AG10803 (cell line): ENCODE measurements around the gene ABCC6.

Source experiments
- DNase-seq: peaks from one replicate; pipeline ENCODE4 v3.0.0; 2010; ENCODE audit warnings: low read depth
- H3K4me3 ChIP-seq: 2 replicates; pipeline ENCODE4 v1.5.1; 2011; ENCODE audit warnings: mild to moderate bottlenecking, low read length, control low read depth
- TF ChIP-seq, protein P1 (sequence below): conservative IDR thresholded peaks from 2 replicates; pipeline ENCODE4 v1.5.1; 2011; ENCODE audit warnings: mild to moderate bottlenecking, low read length, control low read depth, inconsistent platforms

ABCC6 gene

DNA sequence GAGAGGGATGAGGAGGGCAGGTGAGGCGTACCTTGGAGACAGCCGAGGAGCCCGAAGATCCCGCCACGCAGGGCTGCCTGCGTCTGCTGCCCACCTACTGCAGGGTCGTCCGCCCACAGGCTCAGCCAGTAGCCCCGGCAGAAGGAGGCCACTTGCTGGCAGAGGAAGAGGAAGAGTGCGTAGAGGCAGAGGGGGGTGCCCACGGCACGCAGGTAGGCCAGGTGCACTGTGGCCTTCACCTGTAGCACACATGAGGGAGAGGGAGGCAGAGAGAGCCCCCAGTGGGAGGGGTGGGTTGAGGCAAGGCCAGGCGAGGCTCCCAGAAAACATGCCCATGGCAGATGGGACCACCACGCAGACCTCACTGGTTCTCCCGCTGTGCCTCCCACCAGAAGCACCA lies 53.7 kb downstream of the ABCC6 start:
- TF ChIP-seq, protein P1, sequence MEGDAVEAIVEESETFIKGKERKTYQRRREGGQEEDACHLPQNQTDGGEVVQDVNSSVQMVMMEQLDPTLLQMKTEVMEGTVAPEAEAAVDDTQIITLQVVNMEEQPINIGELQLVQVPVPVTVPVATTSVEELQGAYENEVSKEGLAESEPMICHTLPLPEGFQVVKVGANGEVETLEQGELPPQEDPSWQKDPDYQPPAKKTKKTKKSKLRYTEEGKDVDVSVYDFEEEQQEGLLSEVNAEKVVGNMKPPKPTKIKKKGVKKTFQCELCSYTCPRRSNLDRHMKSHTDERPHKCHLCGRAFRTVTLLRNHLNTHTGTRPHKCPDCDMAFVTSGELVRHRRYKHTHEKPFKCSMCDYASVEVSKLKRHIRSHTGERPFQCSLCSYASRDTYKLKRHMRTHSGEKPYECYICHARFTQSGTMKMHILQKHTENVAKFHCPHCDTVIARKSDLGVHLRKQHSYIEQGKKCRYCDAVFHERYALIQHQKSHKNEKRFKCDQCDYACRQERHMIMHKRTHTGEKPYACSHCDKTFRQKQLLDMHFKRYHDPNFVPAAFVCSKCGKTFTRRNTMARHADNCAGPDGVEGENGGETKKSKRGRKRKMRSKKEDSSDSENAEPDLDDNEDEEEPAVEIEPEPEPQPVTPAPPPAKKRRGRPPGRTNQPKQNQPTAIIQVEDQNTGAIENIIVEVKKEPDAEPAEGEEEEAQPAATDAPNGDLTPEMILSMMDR: no peak
- DNase-seq: no peak
- no peak overlapping the region for H3K4me3 ChIP-seq

DNA sequence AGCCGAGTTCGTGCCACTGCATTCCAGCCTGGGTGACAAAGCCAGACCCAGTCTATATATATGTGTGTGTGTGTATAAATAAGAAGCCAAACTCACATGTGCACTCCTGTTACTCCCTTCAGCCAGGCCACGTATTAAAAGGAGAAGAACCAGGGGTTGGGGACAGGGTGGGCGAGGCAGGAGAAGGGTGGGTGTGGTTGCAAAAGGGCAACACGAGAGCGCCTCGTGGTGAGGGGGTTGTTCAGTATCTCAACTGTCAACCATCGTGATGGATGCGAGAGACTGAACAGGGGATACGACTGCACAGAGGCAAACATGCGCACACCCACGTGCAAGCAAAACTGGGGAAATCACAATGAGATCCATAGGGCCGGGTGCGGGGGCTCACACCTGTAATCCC lies 54.9 kb downstream of the ABCC6 start:
- no peak overlapping the region for H3K4me3 ChIP-seq
- TF ChIP-seq, protein P1: no peak
- no peak for DNase-seq

DNA sequence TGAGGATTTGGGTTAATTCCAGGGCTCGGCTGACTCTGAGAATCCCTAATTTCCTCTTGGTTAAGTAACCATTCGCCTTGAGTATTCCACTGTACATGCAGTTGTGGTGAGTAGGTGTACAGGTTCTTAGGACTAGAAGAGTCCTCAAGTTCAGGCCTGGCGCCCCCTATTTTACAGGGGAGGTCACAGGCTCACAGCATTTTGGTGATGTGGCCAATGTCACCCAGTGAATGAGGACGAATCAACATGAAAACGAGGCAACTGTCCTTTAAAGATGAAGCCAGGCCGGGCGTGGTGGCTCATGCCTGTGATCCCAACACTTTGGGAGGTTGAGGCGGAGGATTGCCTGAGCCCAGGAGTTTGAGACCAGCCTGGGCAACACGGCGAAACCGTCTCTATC lies 55.4 kb downstream of the ABCC6 start:
- DNase-seq: no peak

DNA sequence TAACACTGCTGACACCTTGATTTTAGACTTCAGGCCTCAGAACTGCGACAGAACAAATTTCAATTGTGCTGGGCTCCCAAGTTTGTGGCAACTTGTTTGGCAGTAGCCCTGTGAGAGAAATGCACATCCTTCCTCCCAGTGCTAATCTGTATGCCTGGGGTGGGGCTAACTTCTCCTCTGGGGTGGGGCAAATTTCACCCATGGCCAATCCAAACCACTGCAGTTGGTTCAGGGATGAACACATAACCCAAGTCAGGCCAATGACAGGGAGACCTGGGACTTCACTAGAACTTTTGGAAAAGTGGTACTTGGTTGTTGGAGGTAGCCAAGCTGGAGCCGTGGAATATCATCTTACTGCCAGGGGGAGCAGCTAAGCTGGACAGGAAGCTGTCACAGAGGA lies 56.3 kb downstream of the ABCC6 start:
- TF ChIP-seq, protein P1: no peak
- no peak for DNase-seq
- no peak overlapping the region for H3K4me3 ChIP-seq

More for the DNA sequence above, 55.4 kb downstream of the ABCC6 start:
- no peak overlapping the region for H3K4me3 ChIP-seq
- TF ChIP-seq, protein P1: no peak

DNA sequence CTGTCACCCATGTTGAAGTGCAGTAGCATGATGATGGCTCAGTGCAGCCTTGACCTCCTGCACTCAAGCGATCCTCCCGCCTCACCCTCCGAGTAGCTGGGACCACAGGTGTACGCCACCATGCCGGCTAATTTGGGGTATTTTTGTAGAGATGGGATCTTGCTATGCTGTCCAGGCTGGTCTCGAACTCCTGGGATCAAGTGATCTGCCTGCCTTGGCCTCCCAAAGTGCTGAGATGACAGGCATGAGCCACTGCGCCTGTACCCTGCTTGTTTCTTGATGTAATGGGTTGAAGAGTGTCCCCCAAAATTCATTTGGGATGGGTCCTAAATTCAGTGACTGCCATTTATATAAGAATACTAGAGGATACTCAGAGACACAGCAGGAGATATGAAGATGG lies 57.2 kb downstream of the ABCC6 start:
- TF ChIP-seq, protein P1: no peak
- DNase-seq: no peak
- H3K4me3 ChIP-seq: no peak overlapping the region

DNA sequence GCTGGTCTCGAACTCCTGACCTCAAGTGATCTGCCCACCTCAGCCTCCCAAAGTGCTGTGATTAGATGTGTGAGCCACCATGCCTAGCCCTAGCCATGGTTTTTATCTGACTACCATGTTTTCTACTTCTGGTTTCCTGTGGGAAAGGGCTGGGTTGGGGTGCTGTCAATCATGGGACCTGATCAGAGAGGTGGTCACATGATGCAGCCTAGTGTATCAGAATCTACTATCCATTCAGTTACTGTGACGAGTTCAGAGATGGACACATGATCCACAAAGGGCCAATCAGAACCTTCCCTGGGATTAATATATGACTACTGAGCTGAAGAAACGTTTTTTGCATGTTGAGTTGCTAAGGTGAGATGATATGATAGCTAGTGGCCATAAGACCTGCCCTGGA lies 59.1 kb downstream of the ABCC6 start:
- DNase-seq: no peak
- TF ChIP-seq, protein P1: no peak
- H3K4me3 ChIP-seq: no peak overlapping the region

DNA sequence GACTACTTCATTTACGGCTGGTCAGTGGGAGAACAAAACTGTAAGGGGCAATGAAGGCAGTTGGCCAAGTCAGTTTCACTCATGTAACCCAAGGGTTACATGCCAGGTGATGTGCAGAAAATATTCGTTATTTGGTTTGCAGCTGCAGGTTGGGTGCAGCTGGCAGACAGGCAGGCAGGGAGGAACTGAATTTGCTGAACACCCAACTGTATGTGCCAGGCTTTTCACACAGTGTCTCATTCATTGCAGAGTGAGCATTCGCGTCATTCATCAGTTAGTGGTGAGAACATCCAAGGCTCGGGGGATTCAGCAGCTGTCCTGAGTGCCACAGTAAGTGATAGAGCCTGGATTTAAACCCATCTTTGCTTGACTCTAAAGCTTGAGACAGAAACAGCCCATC lies 59.7 kb downstream of the ABCC6 start:
- TF ChIP-seq, protein P1: no peak
- H3K4me3 ChIP-seq: no peak overlapping the region
- DNase-seq: no peak
